Measurements from ENCODE around the gene PPP1R13B.
A peak's percentile ranks its signal among the peaks of the same experiment; 100 is the strongest.
"Not testable (repeated sequence)": the region's sequence is repeated elsewhere in the genome, so short reads cannot be mapped to it uniquely, and the experiment has no call there.

Gene PPP1R13B

GRCh38 chr14:103696070-103696402, 151.3 kb downstream of the PPP1R13B start:
- TF ChIP-seq CTCF (conservative IDR thresholded peaks at IDR 0.05): no peak
- no peak overlapping the region for H3K27ac ChIP-seq

- no peak overlapping the region for H3K27ac ChIP-seq
- no peak for TF ChIP-seq CTCF (conservative IDR thresholded peaks at IDR 0.05)
These were observed 151.9 kb downstream of the PPP1R13B start for GRCh38 chr14:103695296-103696069.

GRCh38 chr14:103694572-103695026, 152.8 kb downstream of the PPP1R13B start:
- no peak overlapping the region for H3K27ac ChIP-seq
- 0 out of 2 replicates have a peak, but pooled peaks have one; percentile 7 for TF ChIP-seq CTCF (conservative IDR thresholded peaks at IDR 0.05)

- TF ChIP-seq CTCF (conservative IDR thresholded peaks at IDR 0.05): no peak
- no peak overlapping the region for H3K27ac ChIP-seq
These were observed 153.9 kb downstream of the PPP1R13B start for GRCh38 chr14:103693515-103693914.

GRCh38 chr14:103692871-103693270, 154.5 kb downstream of the PPP1R13B start:
- TF ChIP-seq CTCF (conservative IDR thresholded peaks at IDR 0.05): no peak
- H3K27ac ChIP-seq: no peak overlapping the region

GRCh38 chr14:103692159-103692558, 155.2 kb downstream of the PPP1R13B start:
- no peak for TF ChIP-seq CTCF (conservative IDR thresholded peaks at IDR 0.05)
- H3K27ac ChIP-seq: no peak overlapping the region

- not testable (repeated sequence) for H3K27ac ChIP-seq
These were observed 155.7 kb downstream of the PPP1R13B start for GRCh38 chr14:103691655-103692054.

- no peak overlapping the region for H3K27ac ChIP-seq
- no peak for TF ChIP-seq CTCF (conservative IDR thresholded peaks at IDR 0.05)
These were observed 157.0 kb downstream of the PPP1R13B start for GRCh38 chr14:103690332-103690731.

Data from VCaP (cell line).